Measurements from ENCODE around the gene ERC2.

ERC2 gene

GRCh38 chr3:56309465-56309864, 158.8 kb downstream of the ERC2 start:
- no peak overlapping the region for H3K4me3 ChIP-seq (ENCODE audit: severe bottlenecking)
- no peak overlapping the region for H3K27ac ChIP-seq (ENCODE audit: poor library complexity, severe bottlenecking)
- TF ChIP-seq CTCF (IDR thresholded peaks at IDR 0.05; ENCODE audit: poor library complexity, severe bottlenecking): no peak
- ATAC-seq (ENCODE audit: low read depth) (no peak), DNase-seq (ENCODE audit: low spot score) (no peak)
- H3K36me3 ChIP-seq (ENCODE audit: low read depth): no peaks in the 10 kb centered on the region
- H3K27me3 ChIP-seq (ENCODE audit: insufficient read depth, poor library complexity, severe bottlenecking): no peaks in the 10 kb centered on the region
- H3K4me1 ChIP-seq (ENCODE audit: insufficient read depth, poor library complexity, severe bottlenecking): no peaks in the 10 kb centered on the region
- H3K9me3 ChIP-seq (ENCODE audit: severe bottlenecking): no peaks in the 10 kb centered on the region

DNA sequence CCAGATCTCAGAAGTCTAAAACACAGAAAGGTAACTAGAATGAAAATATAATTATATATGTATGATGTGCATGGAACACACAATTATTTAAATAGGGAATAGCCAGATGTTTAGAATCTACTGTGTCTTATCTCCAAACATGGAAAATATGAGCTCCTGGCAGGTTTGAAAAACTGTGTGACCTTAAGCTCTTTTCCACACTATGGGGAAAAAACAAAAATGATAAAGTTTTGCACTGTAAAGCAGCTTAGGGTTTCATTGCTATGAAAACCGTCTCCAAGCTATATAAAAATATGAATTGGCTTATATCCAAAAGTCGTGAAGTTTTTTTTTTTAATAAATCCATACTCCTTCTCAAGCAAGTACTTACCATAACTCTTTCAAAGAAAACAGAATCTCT, 159.8 kb downstream of the ERC2 start:
- no peak for TF ChIP-seq CTCF (IDR thresholded peaks at IDR 0.05; ENCODE audit: poor library complexity, severe bottlenecking)
- Histone ChIP-seq H3K4me3 (ENCODE audit: severe bottlenecking) (no peak overlapping the region), H3K36me3 (ENCODE audit: low read depth) (no peaks in the 10 kb centered on the region), H3K9me3 (ENCODE audit: severe bottlenecking) (no peaks in the 10 kb centered on the region), H3K27ac (ENCODE audit: poor library complexity, severe bottlenecking) (no peak overlapping the region), H3K4me1 (ENCODE audit: insufficient read depth, poor library complexity, severe bottlenecking) (no peaks in the 10 kb centered on the region), H3K27me3 (ENCODE audit: insufficient read depth, poor library complexity, severe bottlenecking) (no peaks in the 10 kb centered on the region)
- DNase-seq (ENCODE audit: low spot score): no peak
- ATAC-seq (ENCODE audit: low read depth): no peak

- Histone ChIP-seq H3K4me3 (ENCODE audit: severe bottlenecking) (no peak overlapping the region), H3K36me3 (ENCODE audit: low read depth) (no peaks in the 10 kb centered on the region), H3K9me3 (ENCODE audit: severe bottlenecking) (no peaks in the 10 kb centered on the region), H3K27me3 (ENCODE audit: insufficient read depth, poor library complexity, severe bottlenecking) (no peaks in the 10 kb centered on the region), H3K4me1 (ENCODE audit: insufficient read depth, poor library complexity, severe bottlenecking) (no peaks in the 10 kb centered on the region), H3K27ac (ENCODE audit: poor library complexity, severe bottlenecking) (no peak overlapping the region)
- DNase-seq (ENCODE audit: low spot score) (no peak), ATAC-seq (ENCODE audit: low read depth) (no peak)
- no peak for TF ChIP-seq CTCF (IDR thresholded peaks at IDR 0.05; ENCODE audit: poor library complexity, severe bottlenecking)
These were observed 164.2 kb downstream of the ERC2 start for GRCh38 chr3:56304069-56304468.

DNA sequence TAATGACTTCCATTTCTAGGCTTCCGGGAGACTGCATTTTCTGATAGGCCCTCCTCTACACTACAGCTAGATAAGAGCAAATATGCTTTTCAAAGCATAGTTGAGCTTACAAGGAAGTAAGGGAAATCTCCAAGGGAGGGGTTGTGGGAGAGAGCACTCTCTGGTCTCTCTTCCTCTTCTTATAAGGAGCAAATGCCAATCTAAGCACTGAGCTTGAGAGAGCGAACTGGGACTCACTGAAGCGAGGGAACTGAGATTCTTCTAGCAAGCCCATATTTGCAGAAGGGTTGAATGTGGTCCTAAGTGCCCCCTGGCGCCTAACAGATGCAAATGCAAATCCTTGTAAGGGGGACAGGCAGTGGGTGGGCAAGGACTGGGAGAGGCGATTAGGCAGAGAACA, 164.8 kb downstream of the ERC2 start:
- ATAC-seq (ENCODE audit: low read depth) (0 out of 3 replicates have a peak, but pooled peaks have one; percentile 38), DNase-seq (ENCODE audit: low spot score) (no peak)

More for the DNA sequence above, 164.8 kb downstream of the ERC2 start:
- Histone ChIP-seq H3K9me3 (ENCODE audit: severe bottlenecking) (no peaks in the 10 kb centered on the region), H3K27me3 (ENCODE audit: insufficient read depth, poor library complexity, severe bottlenecking) (no peaks in the 10 kb centered on the region), H3K4me1 (ENCODE audit: insufficient read depth, poor library complexity, severe bottlenecking) (no peaks in the 10 kb centered on the region), H3K27ac (ENCODE audit: poor library complexity, severe bottlenecking) (no peak overlapping the region), H3K36me3 (ENCODE audit: low read depth) (no peaks in the 10 kb centered on the region), H3K4me3 (ENCODE audit: severe bottlenecking) (no peak overlapping the region)
- TF ChIP-seq CTCF (IDR thresholded peaks at IDR 0.05; ENCODE audit: poor library complexity, severe bottlenecking): peak; percentile 38

All from RWPE2 (cell line).